Neutrophil (primary cell): ENCODE results near the gene MAP3K9.

ENCODE experiments used
- H3K27ac ChIP-seq: fragments of 200-600 bp; sonication (generic); 2 replicates; pipeline ENCODE4 v1.5.1; 2016; ENCODE audit warnings: mild to moderate bottlenecking, moderate library complexity
- H3K27me3 ChIP-seq: fragments of 200-600 bp; sonication (generic); 2 replicates; pipeline ENCODE4 v1.6.0; 2016; ENCODE audit warnings: mild to moderate bottlenecking
- H3K36me3 ChIP-seq: fragments of 200-600 bp; sonication (generic); 2 replicates; pipeline ENCODE4 v1.5.1; 2017
- H3K4me1 ChIP-seq, 2 experiments: fragments of 200-600 bp in 1 of 2; sonication (generic) in 1 of 2; 1 replicate in 1 of 2; 2 replicates in 1 of 2; pipeline versions ENCODE4 v1.5.1 to v1.6.1; 2013 to 2016; ENCODE audit warnings: low read depth in 1 of 2, low read length in 1 of 2, mild to moderate bottlenecking in 1 of 2, moderate library complexity in 1 of 2; ENCODE audit not compliant: control insufficient read depth in 1 of 2, insufficient read depth in 1 of 2
- H3K4me3 ChIP-seq, 2 experiments: fragments of 200-600 bp in 1 of 2; sonication (generic) in 1 of 2; 1 replicate in 1 of 2; 2 replicates in 1 of 2; pipeline ENCODE4 v1.5.1; 2013 to 2016; ENCODE audit warnings: low read depth in 1 of 2, low read length in 1 of 2, mild to moderate bottlenecking in 1 of 2, moderate library complexity in 1 of 2
- H3K9me3 ChIP-seq: fragments of 200-600 bp; sonication (generic); 2 replicates; pipeline ENCODE4 v1.5.1; 2016
- CTCF ChIP-seq: fragments of 200-600 bp; sonication (generic); IDR thresholded peaks from 2 replicates; pipeline ENCODE4 v1.5.1; 2016; ENCODE audit warnings: antibody characterized with exemption

Gene MAP3K9

GRCh38 chr14:70770490-70770889 is 38.8 kb downstream of the MAP3K9 start:
- H3K4me3 ChIP-seq, result no peak overlapping the region
- H3K36me3 ChIP-seq, result no peaks in the 10 kb centered on the region
- no peak for TF ChIP-seq CTCF
- H3K27ac ChIP-seq, result no peak overlapping the region
- no peaks in the 10 kb centered on the region for H3K9me3 ChIP-seq
- H3K27me3 ChIP-seq, result peaks cover 66% of the 10 kb centered on the region
- H3K4me1 ChIP-seq, result no peaks in the 10 kb centered on the region

- no peaks in the 10 kb centered on the region for H3K9me3 ChIP-seq
- H3K27ac ChIP-seq, result no peak overlapping the region
- peaks cover 19% of the 10 kb centered on the region for H3K27me3 ChIP-seq
- H3K36me3 ChIP-seq, result no peaks in the 10 kb centered on the region
- H3K4me1 ChIP-seq, result no peaks in the 10 kb centered on the region
- TF ChIP-seq CTCF, result no peak
- H3K4me3 ChIP-seq, result no peak overlapping the region
Observed at GRCh38 chr14:70759398-70759797, 49.9 kb downstream of the MAP3K9 start.

GRCh38 chr14:70755655-70756054 is 53.7 kb downstream of the MAP3K9 start:
- H3K9me3 ChIP-seq, result no peaks in the 10 kb centered on the region
- H3K27me3 ChIP-seq, result peaks cover 28% of the 10 kb centered on the region
- no peak overlapping the region for H3K4me3 ChIP-seq
- H3K36me3 ChIP-seq, result no peaks in the 10 kb centered on the region
- no peak overlapping the region for H3K27ac ChIP-seq
- H3K4me1 ChIP-seq, result no peaks in the 10 kb centered on the region
- no peak for TF ChIP-seq CTCF

GRCh38 chr14:70754991-70755390 is 54.3 kb downstream of the MAP3K9 start:
- H3K27me3 ChIP-seq, result peaks cover 28% of the 10 kb centered on the region
- no peak for TF ChIP-seq CTCF
- no peak overlapping the region for H3K27ac ChIP-seq
- no peaks in the 10 kb centered on the region for H3K4me1 ChIP-seq
- H3K4me3 ChIP-seq, result no peak overlapping the region
- no peaks in the 10 kb centered on the region for H3K36me3 ChIP-seq
- no peaks in the 10 kb centered on the region for H3K9me3 ChIP-seq

- no peaks in the 10 kb centered on the region for H3K9me3 ChIP-seq
- no peak for TF ChIP-seq CTCF
- H3K4me3 ChIP-seq, result no peak overlapping the region
- no peak overlapping the region for H3K27ac ChIP-seq
- no peaks in the 10 kb centered on the region for H3K36me3 ChIP-seq
- peaks cover 32% of the 10 kb centered on the region for H3K27me3 ChIP-seq
- H3K4me1 ChIP-seq, result no peaks in the 10 kb centered on the region
Observed at GRCh38 chr14:70753518-70753953, 55.8 kb downstream of the MAP3K9 start.

GRCh38 chr14:70748422-70748821 is 60.9 kb downstream of the MAP3K9 start:
- TF ChIP-seq CTCF, result no peak
- Histone ChIP-seq H3K36me3 (no peaks in the 10 kb centered on the region), H3K27me3 (peaks cover 24% of the 10 kb centered on the region), H3K4me1 (no peaks in the 10 kb centered on the region), H3K4me3 (no peak overlapping the region), H3K9me3 (no peaks in the 10 kb centered on the region), H3K27ac (no peak overlapping the region)
